H9 (cell line): ENCODE data around the gene UVSSA. TPM values are rescaled to one million over a fixed set of nuclear protein-coding genes. Genes with fewer than 3 reads are reported as not detected.
A peak's percentile ranks its signal among the peaks of the same experiment; 100 is the strongest.

Source experiments
- DNase-seq: peaks from one replicate; pipeline ENCODE4 v3.0.0-alpha.2; 2017
- H2AFZ ChIP-seq: one replicate; pipeline ENCODE4 v1.6.1; 2013; ENCODE audit warnings: mild to moderate bottlenecking, low read length, control low read depth, moderate library complexity
- H2AK5ac ChIP-seq: 2 replicates; pipeline ENCODE4 v1.6.1; 2013; ENCODE audit warnings: low read length, control low read depth, mixed read lengths; ENCODE audit not compliant: insufficient read length
- H2BK120ac ChIP-seq: one replicate; pipeline ENCODE4 v1.6.1; 2013; ENCODE audit warnings: low read depth, mild to moderate bottlenecking, low read length, control low read depth, inconsistent platforms; ENCODE audit not compliant: poor library complexity, severe bottlenecking
- H2BK12ac ChIP-seq: 2 replicates; pipeline ENCODE4 v1.6.1; 2013; ENCODE audit warnings: low read length, control low read depth, mixed read lengths, low read depth; ENCODE audit not compliant: insufficient read length
- H2BK15ac ChIP-seq: 2 replicates; pipeline ENCODE4 v1.6.1; 2013; ENCODE audit warnings: low read depth, low read length, control low read depth
- H2BK20ac ChIP-seq: one replicate; pipeline ENCODE4 v1.6.1; 2013; ENCODE audit warnings: low read depth, mild to moderate bottlenecking, low read length, control low read depth, inconsistent platforms; ENCODE audit not compliant: poor library complexity, severe bottlenecking
- H2BK5ac ChIP-seq: 2 replicates; pipeline ENCODE4 v1.6.1; 2013; ENCODE audit warnings: low read length, control low read depth, mixed read lengths; ENCODE audit not compliant: insufficient read length
- H3K14ac ChIP-seq: 2 replicates; pipeline ENCODE4 v1.6.1; 2013; ENCODE audit warnings: low read length, control low read depth; ENCODE audit not compliant: insufficient read depth
- H3K18ac ChIP-seq: 2 replicates; pipeline ENCODE4 v1.6.1; 2013; ENCODE audit warnings: low read depth, mild to moderate bottlenecking, mixed read lengths, low read length, control low read depth; ENCODE audit not compliant: insufficient read length
- H3K23ac ChIP-seq: 2 replicates; pipeline ENCODE4 v1.6.1; 2013; ENCODE audit warnings: low read length, control low read depth, mixed read lengths, low read depth; ENCODE audit not compliant: insufficient read length
- H3K23me2 ChIP-seq: 2 replicates; pipeline ENCODE4 v1.6.1; 2013; ENCODE audit warnings: low read depth, mild to moderate bottlenecking, mixed read lengths, low read length, control low read depth; ENCODE audit not compliant: insufficient read length, poor library complexity, severe bottlenecking
- H3K27ac ChIP-seq: 2 replicates; pipeline ENCODE4 v1.5.1; 2013; ENCODE audit warnings: low read length, control low read depth, mixed read lengths, low read depth; ENCODE audit not compliant: insufficient read length
- H3K27me3 ChIP-seq: 2 replicates; pipeline ENCODE4 v1.6.1; 2013; ENCODE audit warnings: low read length, control low read depth, inconsistent platforms; ENCODE audit not compliant: insufficient read depth
- H3K4ac ChIP-seq: 2 replicates; pipeline ENCODE4 v1.6.1; 2013; ENCODE audit warnings: low read depth, mild to moderate bottlenecking, control low read depth, inconsistent platforms, low read length, moderate library complexity
- H3K4me1 ChIP-seq: 2 replicates; pipeline ENCODE4 v1.6.1; 2013; ENCODE audit warnings: low read length, control low read depth, inconsistent platforms; ENCODE audit not compliant: insufficient read depth
- H3K4me2 ChIP-seq: 2 replicates; pipeline ENCODE4 v1.6.1; 2013; ENCODE audit warnings: low read length, control low read depth, mixed read lengths; ENCODE audit not compliant: insufficient read length, insufficient read depth
- H3K56ac ChIP-seq: 2 replicates; pipeline ENCODE4 v1.6.1; 2013; ENCODE audit warnings: low read depth, mild to moderate bottlenecking, mixed read lengths, low read length, control low read depth; ENCODE audit not compliant: insufficient read length
- H3K79me1 ChIP-seq: 2 replicates; pipeline ENCODE4 v1.6.1; 2013; ENCODE audit warnings: low read depth, mild to moderate bottlenecking, moderate library complexity, low read length, control low read depth, inconsistent platforms; ENCODE audit not compliant: insufficient read depth, poor library complexity, severe bottlenecking
- H3K79me2 ChIP-seq: 2 replicates; pipeline ENCODE4 v1.6.1; 2013; ENCODE audit warnings: low read length, control low read depth, inconsistent platforms; ENCODE audit not compliant: insufficient read depth
- H3K9ac ChIP-seq: 2 replicates; pipeline ENCODE4 v1.6.1; 2013; ENCODE audit warnings: low read length, control low read depth, mixed read lengths; ENCODE audit not compliant: insufficient read length; ENCODE audit errors: extremely low read depth
- H3K9me3 ChIP-seq: one replicate; pipeline ENCODE4 v1.6.1; 2013; ENCODE audit warnings: low read depth, low read length, inconsistent platforms; ENCODE audit not compliant: control insufficient read depth
- H3T11ph ChIP-seq: one replicate; pipeline ENCODE4 v1.6.1; 2013; ENCODE audit warnings: mild to moderate bottlenecking, low read length, control low read depth, inconsistent platforms
- H4K20me1 ChIP-seq: one replicate; pipeline ENCODE4 v1.6.1; 2013; ENCODE audit not compliant: control insufficient read depth, insufficient read length, insufficient read depth
- H4K5ac ChIP-seq: 2 replicates; pipeline ENCODE4 v1.6.1; 2013; ENCODE audit warnings: low read depth, mild to moderate bottlenecking, mixed read lengths, low read length, control low read depth; ENCODE audit not compliant: insufficient read length
- H4K8ac ChIP-seq: replicated peaks from 2 replicates; pipeline ENCODE4 v1.6.1; 2013; ENCODE audit warnings: low read length, control low read depth, mixed read lengths, low read depth; ENCODE audit not compliant: insufficient read length
- H4K91ac ChIP-seq: 2 replicates; pipeline ENCODE4 v1.6.1; 2013; ENCODE audit warnings: low read depth, mild to moderate bottlenecking, moderate library complexity, mixed read lengths, low read length, control low read depth; ENCODE audit not compliant: insufficient read length
- H3K27ac Mint-ChIP-seq, 3 experiments: 2 replicates in 2 of 3; 3 replicates in 1 of 3; pipeline ENCODE4 v1.8.0; 2020 to 2021; ENCODE audit warnings: mixed read lengths in 3 of 3, mild to moderate bottlenecking in 1 of 3, moderate library complexity in 1 of 3
- H3K27me3 Mint-ChIP-seq: 2 replicates; pipeline ENCODE4 v1.8.0; 2021; ENCODE audit warnings: low read depth, mild to moderate bottlenecking, moderate library complexity, mixed read lengths
- H3K36me3 Mint-ChIP-seq, 3 experiments: 2 replicates in 2 of 3; 3 replicates in 1 of 3; pipeline ENCODE4 v1.8.0; 2020 to 2021; ENCODE audit warnings: low read depth in 3 of 3, mixed read lengths in 3 of 3; ENCODE audit not compliant: insufficient read depth in 1 of 3
- H3K4me1 Mint-ChIP-seq, 2 experiments: 2 replicates each; pipeline ENCODE4 v1.8.0; 2020; ENCODE audit warnings: mixed read lengths in 2 of 2
- H3K4me3 Mint-ChIP-seq, 2 experiments: 2 replicates in 1 of 2; 3 replicates in 1 of 2; pipeline ENCODE4 v1.8.0; 2020 to 2021; ENCODE audit warnings: mild to moderate bottlenecking in 2 of 2, mixed read lengths in 2 of 2, moderate library complexity in 1 of 2
- H3K9me3 Mint-ChIP-seq, 2 experiments: 2 replicates in 1 of 2; 3 replicates in 1 of 2; pipeline ENCODE4 v1.8.0; 2020; ENCODE audit warnings: mild to moderate bottlenecking in 2 of 2, mixed read lengths in 2 of 2, moderate library complexity in 1 of 2
- WGBS: extraction: QIAGEN DNeasy Blood & Tissue Kit; methylation state at CpG from one replicate; pipeline ENCODE4 v1.1.7; 2013; ENCODE audit warnings: missing lambda C conversion rate, low lambda C conversion rate, mixed read lengths; ENCODE audit not compliant: insufficient read length; ENCODE audit errors: extremely low coverage; 5-methylcytosine and 5-hydroxymethylcytosine counted together
- total RNA-seq: library from RNA; stranded (reverse); gene quantifications from 2 replicates; pipeline ENCODE4 v1.2.1, GENCODE V29; 2021
- TF ChIP-seq, protein P1 (sequence below): fragments of 200-600 bp; sonication (generic); conservative IDR thresholded peaks from 3 replicates; pipeline ENCODE4 v1.8.0; 2021; ENCODE audit warnings: antibody characterized with exemption, mild to moderate bottlenecking

UVSSA gene
- total RNA-seq, 1 experiment from 2014 or later = 15.9 TPM

DNA sequence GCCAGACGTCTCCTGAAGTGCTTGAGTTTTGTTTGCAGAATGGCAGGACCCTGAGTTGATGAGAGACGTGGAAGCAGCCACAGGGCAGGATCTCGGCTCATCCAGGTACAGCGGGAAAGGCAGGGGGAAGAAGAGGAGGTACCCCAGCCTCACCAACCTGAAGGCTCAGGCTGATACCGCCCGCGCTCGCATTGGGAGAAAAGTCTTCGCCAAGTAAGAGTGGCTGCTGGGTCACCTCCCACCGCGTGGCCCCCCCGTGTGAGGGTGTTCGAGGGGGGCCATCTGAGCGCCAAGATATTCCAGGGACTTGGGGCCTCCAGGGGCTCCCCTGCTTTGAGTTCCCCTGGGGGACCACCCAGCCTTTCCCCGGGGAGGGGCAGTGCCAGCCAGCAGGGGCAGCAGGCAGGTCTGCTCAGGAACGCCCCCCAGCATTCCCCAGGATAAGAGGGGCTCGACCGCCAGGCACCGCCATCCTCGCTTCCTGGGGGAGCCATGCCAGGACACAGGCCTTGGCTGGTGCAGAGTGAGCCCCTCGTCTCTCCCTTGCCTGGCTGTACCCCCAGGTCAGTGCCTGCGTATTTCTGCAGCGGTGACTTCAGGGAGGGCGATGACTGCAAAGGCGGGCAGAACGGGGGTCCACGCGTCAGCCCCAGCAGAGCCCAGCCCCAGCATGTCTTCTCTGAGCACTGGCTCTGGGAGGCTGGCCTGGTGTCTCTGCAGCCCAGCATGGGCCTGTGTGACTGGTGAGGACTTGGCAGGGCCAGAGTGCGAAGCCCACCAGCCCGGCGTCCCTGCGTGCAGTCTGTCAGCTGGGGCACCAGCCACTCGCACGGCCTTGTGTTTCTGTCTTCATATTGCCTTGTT lies 37.0 kb downstream of the UVSSA start:
- DNase-seq = no peak
- no CpG with 5 or more reads among the region's 34 CpGs for WGBS

More for the DNA sequence above, 37.0 kb downstream of the UVSSA start:
- no peak overlapping the region for H2BK15ac ChIP-seq
- H2BK12ac ChIP-seq = no peak overlapping the region
- H3K4me2 ChIP-seq = no peak overlapping the region
- peaks cover 2% of the 10 kb centered on the region for H4K20me1 ChIP-seq
- no peak overlapping the region for H2AFZ ChIP-seq
- H2BK5ac ChIP-seq = no peak overlapping the region
- H4K5ac ChIP-seq = no peak overlapping the region
- no peak overlapping the region for H3K18ac ChIP-seq
- no peak overlapping the region for H2AK5ac ChIP-seq
- no peaks in the 10 kb centered on the region for H3K23me2 ChIP-seq
- no peak overlapping the region for H2BK20ac ChIP-seq
- no peak overlapping the region for H3K23ac ChIP-seq
- H3K9me3 ChIP-seq = no peaks in the 10 kb centered on the region
- Mint-ChIP-seq H3K4me3 (no peak overlapping the region), H3K27me3 (no peaks in the 10 kb centered on the region), H3K4me1 (no peaks in the 10 kb centered on the region), H3K36me3 (peaks cover 15 to 25% (median 17%) of the 10 kb centered on the region in 3 experiments), H3K9me3 (peaks cover 4 to 6% of the 10 kb centered on the region in 2 experiments; a peak in 3 of 5 replicates), H3K27ac (peak overlapping the region in 1 of 3 experiments; percentile 27; a peak in 1 of 7 replicates)
- no peaks in the 10 kb centered on the region for H3K27me3 ChIP-seq
- H4K8ac ChIP-seq = no peak overlapping the region
- no peak overlapping the region for H3K4ac ChIP-seq
- H2BK120ac ChIP-seq = no peak overlapping the region
- no peaks in the 10 kb centered on the region for H3K79me2 ChIP-seq
- no peak overlapping the region for H3T11ph ChIP-seq
- H3K14ac ChIP-seq = no peak overlapping the region; the same call in 1 of the 2 replicates
- H3K56ac ChIP-seq = no peak overlapping the region
- no peaks in the 10 kb centered on the region for H3K79me1 ChIP-seq
- H3K27ac ChIP-seq = no peak overlapping the region
- TF ChIP-seq, protein P1, sequence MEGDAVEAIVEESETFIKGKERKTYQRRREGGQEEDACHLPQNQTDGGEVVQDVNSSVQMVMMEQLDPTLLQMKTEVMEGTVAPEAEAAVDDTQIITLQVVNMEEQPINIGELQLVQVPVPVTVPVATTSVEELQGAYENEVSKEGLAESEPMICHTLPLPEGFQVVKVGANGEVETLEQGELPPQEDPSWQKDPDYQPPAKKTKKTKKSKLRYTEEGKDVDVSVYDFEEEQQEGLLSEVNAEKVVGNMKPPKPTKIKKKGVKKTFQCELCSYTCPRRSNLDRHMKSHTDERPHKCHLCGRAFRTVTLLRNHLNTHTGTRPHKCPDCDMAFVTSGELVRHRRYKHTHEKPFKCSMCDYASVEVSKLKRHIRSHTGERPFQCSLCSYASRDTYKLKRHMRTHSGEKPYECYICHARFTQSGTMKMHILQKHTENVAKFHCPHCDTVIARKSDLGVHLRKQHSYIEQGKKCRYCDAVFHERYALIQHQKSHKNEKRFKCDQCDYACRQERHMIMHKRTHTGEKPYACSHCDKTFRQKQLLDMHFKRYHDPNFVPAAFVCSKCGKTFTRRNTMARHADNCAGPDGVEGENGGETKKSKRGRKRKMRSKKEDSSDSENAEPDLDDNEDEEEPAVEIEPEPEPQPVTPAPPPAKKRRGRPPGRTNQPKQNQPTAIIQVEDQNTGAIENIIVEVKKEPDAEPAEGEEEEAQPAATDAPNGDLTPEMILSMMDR = no peak
- no peaks in the 10 kb centered on the region for H3K4me1 ChIP-seq
- no peak overlapping the region for H3K9ac ChIP-seq
- H4K91ac ChIP-seq = no peak overlapping the region
